Adrenal gland (tissue), 5 donors: ENCODE data around the gene ZNRF3.

Source experiments
- POLR2A ChIP-seq, 2 donors: fragments of 450-650 bp; IDR thresholded peaks; one replicate each; pipeline ENCODE4 v1.6.1; 2017; ENCODE audit warnings: antibody characterized with exemption in 2 of 2, mild to moderate bottlenecking in 2 of 2, moderate library complexity in 1 of 2
- TF ChIP-seq, protein P1 (sequence below), 6 experiments: fragments of 450-650 bp in 4 of 6; fragments of 200-600 bp in 2 of 6; sonication (generic) in 1 of 6; IDR thresholded peaks; 1 replicate in 5 of 6; 2 replicates in 1 of 6; pipeline versions ENCODE4 v1.5.1 to v1.8.0; 2016 to 2021; ENCODE audit warnings: antibody characterized with exemption in 6 of 6, mild to moderate bottlenecking in 2 of 6, moderate library complexity in 1 of 6
- donor health status: DM: no; HTN: no; CAD: no.

- TF ChIP-seq, protein P1, sequence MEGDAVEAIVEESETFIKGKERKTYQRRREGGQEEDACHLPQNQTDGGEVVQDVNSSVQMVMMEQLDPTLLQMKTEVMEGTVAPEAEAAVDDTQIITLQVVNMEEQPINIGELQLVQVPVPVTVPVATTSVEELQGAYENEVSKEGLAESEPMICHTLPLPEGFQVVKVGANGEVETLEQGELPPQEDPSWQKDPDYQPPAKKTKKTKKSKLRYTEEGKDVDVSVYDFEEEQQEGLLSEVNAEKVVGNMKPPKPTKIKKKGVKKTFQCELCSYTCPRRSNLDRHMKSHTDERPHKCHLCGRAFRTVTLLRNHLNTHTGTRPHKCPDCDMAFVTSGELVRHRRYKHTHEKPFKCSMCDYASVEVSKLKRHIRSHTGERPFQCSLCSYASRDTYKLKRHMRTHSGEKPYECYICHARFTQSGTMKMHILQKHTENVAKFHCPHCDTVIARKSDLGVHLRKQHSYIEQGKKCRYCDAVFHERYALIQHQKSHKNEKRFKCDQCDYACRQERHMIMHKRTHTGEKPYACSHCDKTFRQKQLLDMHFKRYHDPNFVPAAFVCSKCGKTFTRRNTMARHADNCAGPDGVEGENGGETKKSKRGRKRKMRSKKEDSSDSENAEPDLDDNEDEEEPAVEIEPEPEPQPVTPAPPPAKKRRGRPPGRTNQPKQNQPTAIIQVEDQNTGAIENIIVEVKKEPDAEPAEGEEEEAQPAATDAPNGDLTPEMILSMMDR (IDR thresholded peaks at IDR 0.05), result peak in 1 of 6 experiments; percentile 9
- TF ChIP-seq POLR2A (IDR thresholded peaks at IDR 0.05), result no peak
Measured at GRCh38 chr22:28950617-28951411, 67.4 kb downstream of the ZNRF3 start.
